Measurements from ENCODE around the gene LYG1.
A peak's percentile ranks its signal among the peaks of the same experiment; 100 is the strongest.

The LYG1 gene

DNA sequence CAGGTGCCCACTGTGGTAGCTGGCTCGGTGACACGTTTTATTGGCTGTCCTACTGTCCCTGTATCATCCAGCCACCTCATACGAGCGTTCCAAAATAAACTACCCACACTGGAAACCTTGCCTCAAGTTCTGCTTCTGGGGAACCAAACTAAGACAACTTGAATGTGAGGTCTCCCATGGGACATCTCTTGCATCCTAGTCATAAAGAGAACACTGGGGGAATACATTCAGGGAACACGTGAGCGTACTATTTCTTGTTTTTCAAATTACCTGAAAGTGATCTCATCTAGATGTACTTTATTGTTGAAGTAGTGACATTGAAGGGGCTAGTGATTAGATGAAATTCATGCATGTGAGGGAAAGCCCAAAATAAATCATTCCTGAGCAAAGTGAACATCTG lies 60.6 kb downstream of the LYG1 start:
- no peak for TF ChIP-seq GATA1 (IDR thresholded peaks at IDR 0.05; ENCODE audit: low read depth, low read length)
- no peak for TF ChIP-seq POLR2A (IDR thresholded peaks at IDR 0.05; ENCODE audit: low read length)

DNA sequence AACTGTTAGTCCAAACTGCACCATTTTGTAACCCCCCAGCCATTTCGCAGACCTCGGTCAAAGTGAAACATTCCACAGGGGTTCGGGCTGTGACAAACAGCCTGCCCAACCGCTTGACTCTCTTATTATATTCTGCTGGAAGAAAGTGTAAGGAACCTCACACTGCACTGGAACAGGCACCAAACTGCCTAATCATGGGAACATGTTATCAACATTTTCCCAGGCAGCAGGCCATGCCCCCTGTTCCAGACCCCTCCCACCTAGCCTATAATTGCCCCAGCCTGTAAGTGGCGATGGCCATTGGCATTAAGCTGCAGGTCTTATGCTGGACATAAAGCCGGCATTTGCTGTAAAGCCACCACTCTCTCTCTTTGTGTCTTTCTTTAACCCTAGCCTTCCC lies 62.4 kb downstream of the LYG1 start:
- DNase-seq, result peak in 1 of 2 experiments; percentile 4
- no peak for TF ChIP-seq GATA1 (IDR thresholded peaks at IDR 0.05; ENCODE audit: low read depth, low read length)
- TF ChIP-seq POLR2A (IDR thresholded peaks at IDR 0.05; ENCODE audit: low read length), result no peak

More for the DNA sequence above, 60.6 kb downstream of the LYG1 start:
- DNase-seq, result no peak
